ENCODE results near the gene ARHGAP9.
A peak's percentile ranks its signal among the peaks of the same experiment; 100 is the strongest.
"Not testable (repeated sequence)": the region's sequence is repeated elsewhere in the genome, so short reads cannot be mapped to it uniquely, and the experiment has no call there.

ARHGAP9 gene

GRCh38 chr12:57479376-57480115 is at the start of gene ARHGAP9:
ARHGAP9 (minus strand) TSS chr12:57479866; CDS start chr12:57479406, 460 bp downstream.
- no peak for DNase-seq (ENCODE audit: low read depth)

GRCh38 chr12:57528831-57529555 is 49.3 kb upstream of the ARHGAP9 start:
- no peak for DNase-seq (ENCODE audit: low read depth)

- no peak for DNase-seq (ENCODE audit: low read depth)
Observed at GRCh38 chr12:57528176-57528575, 48.5 kb upstream of the ARHGAP9 start.

GRCh38 chr12:57527184-57527583 is 47.5 kb upstream of the ARHGAP9 start:
- no peak for DNase-seq (ENCODE audit: low read depth)

GRCh38 chr12:57526477-57527126 is 46.9 kb upstream of the ARHGAP9 start:
- DNase-seq (ENCODE audit: low read depth) = no peak

- DNase-seq (ENCODE audit: low read depth) = no peak
Observed at GRCh38 chr12:57525615-57526383, 46.1 kb upstream of the ARHGAP9 start.

GRCh38 chr12:57524814-57525614 is 45.3 kb upstream of the ARHGAP9 start:
- no peak for DNase-seq (ENCODE audit: low read depth)

- no peak for DNase-seq (ENCODE audit: low read depth)
Observed at GRCh38 chr12:57523706-57524614, 44.3 kb upstream of the ARHGAP9 start.

GRCh38 chr12:57522887-57523705 is 43.4 kb upstream of the ARHGAP9 start:
- DNase-seq (ENCODE audit: low read depth) = peak; percentile 28

- DNase-seq (ENCODE audit: low read depth) = peak; percentile 83
Observed at GRCh38 chr12:57522011-57522886, 42.6 kb upstream of the ARHGAP9 start, which contains the start of gene MBD6. MBD6 (plus strand) TSS chr12:57522824; CDS start chr12:57524304, 1,480 bp downstream.

GRCh38 chr12:57521525-57522010 is 41.9 kb upstream of the ARHGAP9 start:
- no peak for DNase-seq (ENCODE audit: low read depth)

- DNase-seq (ENCODE audit: low read depth) = peak; percentile 99
Observed at GRCh38 chr12:57520053-57520818, 40.6 kb upstream of the ARHGAP9 start, which contains the start of gene DDIT3. DDIT3 (minus strand) TSS chr12:57520514; CDS start chr12:57517406, 3,108 bp downstream.

GRCh38 chr12:57519796-57520052 is 40.1 kb upstream of the ARHGAP9 start:
- DNase-seq (ENCODE audit: low read depth) = peak; percentile 16

- no peak for DNase-seq (ENCODE audit: low read depth)
Observed at GRCh38 chr12:57518920-57519795, 39.5 kb upstream of the ARHGAP9 start.

- DNase-seq (ENCODE audit: low read depth) = no peak
Observed at GRCh38 chr12:57518176-57518919, 38.7 kb upstream of the ARHGAP9 start.

GRCh38 chr12:57517718-57518117 is 38.1 kb upstream of the ARHGAP9 start:
- DNase-seq (ENCODE audit: low read depth) = not testable (repeated sequence)
